Measurements from ENCODE around the gene TMEM222. TPM values are rescaled to one million over a fixed set of nuclear protein-coding genes. Genes with fewer than 3 reads are reported as not detected.

The TMEM222 gene
- total RNA-seq, 1 experiment from 2014 or later, result 28.7 TPM

GRCh38 chr1:27349784-27350662, 28.1 kb downstream of the TMEM222 start (continued):
- peak; percentile 17; the same call in 1 of the 2 replicates for TF ChIP-seq NR1H2 (CRISPR knock-in tag; IDR thresholded peaks at IDR 0.05)
- TF ChIP-seq ARID4B (CRISPR knock-in tag; IDR thresholded peaks at IDR 0.05; ENCODE audit: borderline replicate concordance), result peak; percentile 41; the same call in 1 of the 2 replicates
- TF ChIP-seq, protein P1, sequence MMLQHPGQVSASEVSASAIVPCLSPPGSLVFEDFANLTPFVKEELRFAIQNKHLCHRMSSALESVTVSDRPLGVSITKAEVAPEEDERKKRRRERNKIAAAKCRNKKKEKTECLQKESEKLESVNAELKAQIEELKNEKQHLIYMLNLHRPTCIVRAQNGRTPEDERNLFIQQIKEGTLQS (CRISPR knock-in tag; conservative IDR thresholded peaks at IDR 0.05), result no peak
- no peak for TF ChIP-seq GABPB1 (CRISPR knock-in tag; IDR thresholded peaks at IDR 0.05)
- TF ChIP-seq CREM (CRISPR knock-in tag; IDR thresholded peaks at IDR 0.05), result peak; percentile 62; the same call in 1 of the 2 replicates
- peak; percentile 82 for TF ChIP-seq SP1 (CRISPR knock-in tag; conservative IDR thresholded peaks at IDR 0.05)
- peak; percentile 84 for TF ChIP-seq TCF7 (CRISPR knock-in tag; IDR thresholded peaks at IDR 0.05; ENCODE audit: low read depth)
- TF ChIP-seq, protein P2, sequence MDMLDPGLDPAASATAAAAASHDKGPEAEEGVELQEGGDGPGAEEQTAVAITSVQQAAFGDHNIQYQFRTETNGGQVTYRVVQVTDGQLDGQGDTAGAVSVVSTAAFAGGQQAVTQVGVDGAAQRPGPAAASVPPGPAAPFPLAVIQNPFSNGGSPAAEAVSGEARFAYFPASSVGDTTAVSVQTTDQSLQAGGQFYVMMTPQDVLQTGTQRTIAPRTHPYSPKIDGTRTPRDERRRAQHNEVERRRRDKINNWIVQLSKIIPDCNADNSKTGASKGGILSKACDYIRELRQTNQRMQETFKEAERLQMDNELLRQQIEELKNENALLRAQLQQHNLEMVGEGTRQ (CRISPR knock-in tag; IDR thresholded peaks at IDR 0.05), result peak; percentile 88
- TF ChIP-seq ZNF138 (CRISPR knock-in tag; conservative IDR thresholded peaks at IDR 0.05), result peak; percentile 25; the same call in 1 of the 2 replicates
- TF ChIP-seq RELA (CRISPR knock-in tag; IDR thresholded peaks at IDR 0.05; ENCODE audit: borderline replicate concordance), result peak; percentile 88; the same call in 1 of the 2 replicates
- TF ChIP-seq, protein P3, sequence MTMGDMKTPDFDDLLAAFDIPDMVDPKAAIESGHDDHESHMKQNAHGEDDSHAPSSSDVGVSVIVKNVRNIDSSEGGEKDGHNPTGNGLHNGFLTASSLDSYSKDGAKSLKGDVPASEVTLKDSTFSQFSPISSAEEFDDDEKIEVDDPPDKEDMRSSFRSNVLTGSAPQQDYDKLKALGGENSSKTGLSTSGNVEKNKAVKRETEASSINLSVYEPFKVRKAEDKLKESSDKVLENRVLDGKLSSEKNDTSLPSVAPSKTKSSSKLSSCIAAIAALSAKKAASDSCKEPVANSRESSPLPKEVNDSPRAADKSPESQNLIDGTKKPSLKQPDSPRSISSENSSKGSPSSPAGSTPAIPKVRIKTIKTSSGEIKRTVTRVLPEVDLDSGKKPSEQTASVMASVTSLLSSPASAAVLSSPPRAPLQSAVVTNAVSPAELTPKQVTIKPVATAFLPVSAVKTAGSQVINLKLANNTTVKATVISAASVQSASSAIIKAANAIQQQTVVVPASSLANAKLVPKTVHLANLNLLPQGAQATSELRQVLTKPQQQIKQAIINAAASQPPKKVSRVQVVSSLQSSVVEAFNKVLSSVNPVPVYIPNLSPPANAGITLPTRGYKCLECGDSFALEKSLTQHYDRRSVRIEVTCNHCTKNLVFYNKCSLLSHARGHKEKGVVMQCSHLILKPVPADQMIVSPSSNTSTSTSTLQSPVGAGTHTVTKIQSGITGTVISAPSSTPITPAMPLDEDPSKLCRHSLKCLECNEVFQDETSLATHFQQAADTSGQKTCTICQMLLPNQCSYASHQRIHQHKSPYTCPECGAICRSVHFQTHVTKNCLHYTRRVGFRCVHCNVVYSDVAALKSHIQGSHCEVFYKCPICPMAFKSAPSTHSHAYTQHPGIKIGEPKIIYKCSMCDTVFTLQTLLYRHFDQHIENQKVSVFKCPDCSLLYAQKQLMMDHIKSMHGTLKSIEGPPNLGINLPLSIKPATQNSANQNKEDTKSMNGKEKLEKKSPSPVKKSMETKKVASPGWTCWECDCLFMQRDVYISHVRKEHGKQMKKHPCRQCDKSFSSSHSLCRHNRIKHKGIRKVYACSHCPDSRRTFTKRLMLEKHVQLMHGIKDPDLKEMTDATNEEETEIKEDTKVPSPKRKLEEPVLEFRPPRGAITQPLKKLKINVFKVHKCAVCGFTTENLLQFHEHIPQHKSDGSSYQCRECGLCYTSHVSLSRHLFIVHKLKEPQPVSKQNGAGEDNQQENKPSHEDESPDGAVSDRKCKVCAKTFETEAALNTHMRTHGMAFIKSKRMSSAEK (CRISPR knock-in tag; IDR thresholded peaks at IDR 0.05; ENCODE audit: borderline replicate concordance), result no peak; the same call in 1 of the 2 replicates
- TF ChIP-seq MYBL2 (CRISPR knock-in tag; IDR thresholded peaks at IDR 0.05), result peak; percentile 91; the same call in 1 of the 2 replicates
- TF ChIP-seq IRF2 (CRISPR knock-in tag; IDR thresholded peaks at IDR 0.05; ENCODE audit: borderline replicate concordance, low read depth), result peak; percentile 88; the same call in 1 of the 2 replicates
- peak; percentile 93 for TF ChIP-seq NFE2L1 (CRISPR knock-in tag; IDR thresholded peaks at IDR 0.05)
- TF ChIP-seq ZNF317 (CRISPR knock-in tag; IDR thresholded peaks at IDR 0.05; ENCODE audit: borderline replicate concordance, low read depth), result peak; percentile 57; the same call in 1 of the 2 replicates
- TF ChIP-seq KAT7 (CRISPR knock-in tag; IDR thresholded peaks at IDR 0.05; ENCODE audit: borderline replicate concordance), result peak; percentile 70; the same call in 1 of the 2 replicates
- TF ChIP-seq, protein P4, sequence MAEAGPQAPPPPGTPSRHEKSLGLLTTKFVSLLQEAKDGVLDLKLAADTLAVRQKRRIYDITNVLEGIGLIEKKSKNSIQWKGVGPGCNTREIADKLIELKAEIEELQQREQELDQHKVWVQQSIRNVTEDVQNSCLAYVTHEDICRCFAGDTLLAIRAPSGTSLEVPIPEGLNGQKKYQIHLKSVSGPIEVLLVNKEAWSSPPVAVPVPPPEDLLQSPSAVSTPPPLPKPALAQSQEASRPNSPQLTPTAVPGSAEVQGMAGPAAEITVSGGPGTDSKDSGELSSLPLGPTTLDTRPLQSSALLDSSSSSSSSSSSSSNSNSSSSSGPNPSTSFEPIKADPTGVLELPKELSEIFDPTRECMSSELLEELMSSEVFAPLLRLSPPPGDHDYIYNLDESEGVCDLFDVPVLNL (CRISPR knock-in tag; IDR thresholded peaks at IDR 0.05; ENCODE audit: borderline replicate concordance, low read depth), result peak; percentile 84; the same call in 1 of the 2 replicates
- TF ChIP-seq ZNF232 (CRISPR knock-in tag; IDR thresholded peaks at IDR 0.05), result peak; percentile 81; the same call in 1 of the 2 replicates
- TF ChIP-seq SMAD3 (CRISPR knock-in tag; IDR thresholded peaks at IDR 0.05; ENCODE audit: borderline replicate concordance), result peak; percentile 93
- TF ChIP-seq, protein P5, sequence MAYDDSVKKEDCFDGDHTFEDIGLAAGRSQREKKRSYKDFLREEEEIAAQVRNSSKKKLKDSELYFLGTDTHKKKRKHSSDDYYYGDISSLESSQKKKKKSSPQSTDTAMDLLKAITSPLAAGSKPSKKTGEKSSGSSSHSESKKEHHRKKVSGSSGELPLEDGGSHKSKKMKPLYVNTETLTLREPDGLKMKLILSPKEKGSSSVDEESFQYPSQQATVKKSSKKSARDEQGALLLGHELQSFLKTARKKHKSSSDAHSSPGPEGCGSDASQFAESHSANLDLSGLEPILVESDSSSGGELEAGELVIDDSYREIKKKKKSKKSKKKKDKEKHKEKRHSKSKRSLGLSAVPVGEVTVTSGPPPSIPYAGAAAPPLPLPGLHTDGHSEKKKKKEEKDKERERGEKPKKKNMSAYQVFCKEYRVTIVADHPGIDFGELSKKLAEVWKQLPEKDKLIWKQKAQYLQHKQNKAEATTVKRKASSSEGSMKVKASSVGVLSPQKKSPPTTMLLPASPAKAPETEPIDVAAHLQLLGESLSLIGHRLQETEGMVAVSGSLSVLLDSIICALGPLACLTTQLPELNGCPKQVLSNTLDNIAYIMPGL (CRISPR knock-in tag; IDR thresholded peaks at IDR 0.05), result peak; percentile 32
- TF ChIP-seq ZBTB21 (CRISPR knock-in tag; IDR thresholded peaks at IDR 0.05; ENCODE audit: borderline replicate concordance), result 0 out of 2 replicates have a peak, but pooled peaks have one; percentile 41
- peak; percentile 96 for TF ChIP-seq FOXP1 (CRISPR knock-in tag; IDR thresholded peaks at IDR 0.05; ENCODE audit: borderline replicate concordance)
